ENCODE measurements around the gene WDPCP.
"Not testable (repeated sequence)": the region's sequence is repeated elsewhere in the genome, so short reads cannot be mapped to it uniquely, and the experiment has no call there.

WDPCP gene

GRCh38 chr2:63588385-63589147 lies at the start of gene WDPCP, which contains the start of gene MDH1:
WDPCP (minus strand) TSS chr2:63588477; CDS start chr2:63588271, 206 bp downstream.
MDH1 (plus strand) TSS chr2:63588963; CDS start chr2:63589044, 81 bp downstream.
- DNase-seq (ENCODE audit: insufficient read length, low spot score) (peak; percentile 31), FAIRE-seq (peak; percentile 90)
- no peak for TF ChIP-seq CTCF (IDR thresholded peaks at IDR 0.05; ENCODE audit: insufficient read depth, missing control alignments)

- TF ChIP-seq CTCF (IDR thresholded peaks at IDR 0.05; ENCODE audit: insufficient read depth, missing control alignments): no peak
- DNase-seq (ENCODE audit: insufficient read length, low spot score) (no peak), FAIRE-seq (no peak)
These were observed 44.1 kb upstream of the WDPCP start for GRCh38 chr2:63632382-63632781.

- DNase-seq (ENCODE audit: insufficient read length, low spot score) (no peak), FAIRE-seq (no peak)
- no peak for TF ChIP-seq CTCF (IDR thresholded peaks at IDR 0.05; ENCODE audit: insufficient read depth, missing control alignments)
These were observed 43.2 kb upstream of the WDPCP start for GRCh38 chr2:63631501-63631900.

GRCh38 chr2:63628403-63628942 lies 40.2 kb upstream of the WDPCP start:
- DNase-seq (ENCODE audit: insufficient read length, low spot score) (no peak), FAIRE-seq (no peak)

GRCh38 chr2:63627866-63628265 lies 39.6 kb upstream of the WDPCP start:
- FAIRE-seq: no peak
- no peak for TF ChIP-seq CTCF (IDR thresholded peaks at IDR 0.05; ENCODE audit: insufficient read depth, missing control alignments)

More at GRCh38 chr2:63628403-63628942, 40.2 kb upstream of the WDPCP start:
- no peak for TF ChIP-seq CTCF (IDR thresholded peaks at IDR 0.05; ENCODE audit: insufficient read depth, missing control alignments)

GRCh38 chr2:63623763-63624162 lies 35.5 kb upstream of the WDPCP start:
- not testable (repeated sequence) for FAIRE-seq; DNase-seq (ENCODE audit: insufficient read length, low spot score)

More at GRCh38 chr2:63627866-63628265, 39.6 kb upstream of the WDPCP start:
- no peak for DNase-seq (ENCODE audit: insufficient read length, low spot score)

- no peak for FAIRE-seq
- DNase-seq (ENCODE audit: insufficient read length, low spot score): no peak
- TF ChIP-seq CTCF (IDR thresholded peaks at IDR 0.05; ENCODE audit: insufficient read depth, missing control alignments): no peak
These were observed 34.5 kb upstream of the WDPCP start for GRCh38 chr2:63622751-63623150.

Data from D721Med (cell line).